NCI-H1417 (cell line): ENCODE results near the gene UTRN.
A peak's percentile ranks its signal among the peaks of the same experiment; 100 is the strongest.

Source experiments
- DNase-seq, 3 experiments: peaks; one replicate each; lab custom pipeline; 2025; lab: John Stamatoyannopoulos, UW

UTRN gene

DNA sequence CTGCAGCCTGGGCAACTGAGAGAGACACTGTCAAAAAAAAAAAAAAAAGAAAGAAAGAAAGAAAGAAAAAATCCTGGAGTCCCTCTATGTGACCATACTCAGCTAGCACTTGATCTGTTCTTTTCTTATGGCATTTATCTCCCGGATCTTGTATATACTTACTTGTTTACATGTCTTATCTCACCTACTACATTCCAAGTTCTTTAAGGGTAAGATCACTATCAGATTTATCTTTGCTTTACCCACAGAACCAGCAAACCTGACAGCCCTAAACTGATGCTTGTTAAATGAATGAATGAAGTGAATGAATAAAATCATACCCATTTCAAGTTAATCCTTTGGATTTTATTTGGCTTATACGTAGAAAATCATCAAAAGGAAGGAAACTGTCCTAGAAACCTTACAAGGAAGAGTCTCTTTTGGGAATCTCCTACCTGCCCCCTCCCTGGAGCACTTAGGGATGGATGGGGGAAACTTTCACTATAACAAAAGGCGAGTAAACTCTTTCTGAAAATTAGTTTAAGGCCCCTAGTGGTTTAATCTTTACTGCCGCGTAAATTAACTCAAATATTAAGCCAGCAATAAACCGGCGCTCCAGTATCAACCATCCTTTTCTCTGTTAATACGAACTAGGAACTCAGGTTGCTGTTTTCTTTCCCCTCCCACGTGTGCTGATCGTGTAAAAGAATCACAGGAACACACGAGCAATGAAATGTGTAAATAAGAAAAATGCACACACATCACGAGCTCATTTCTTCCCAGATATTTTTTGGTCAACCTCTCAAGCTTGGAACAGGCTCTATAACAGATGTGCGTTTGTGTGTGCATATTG lies 1.3 kb upstream of the UTRN start:
- peak in 1 of 3 experiments; percentile 51 for DNase-seq

DNA sequence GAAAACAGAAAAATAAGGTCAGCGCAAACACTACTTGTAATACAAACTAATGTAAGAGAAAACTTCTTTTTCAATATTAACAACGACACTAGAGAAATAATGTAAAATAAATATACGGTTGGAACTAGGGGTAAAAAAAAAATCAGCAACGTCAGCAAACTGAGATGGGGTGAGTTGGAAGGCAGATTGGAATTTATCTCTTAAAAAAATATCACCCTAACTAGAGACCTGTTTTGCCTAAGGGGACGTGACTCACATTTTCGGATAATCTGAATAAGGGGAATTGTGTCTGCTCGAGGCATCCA lies 705 bp upstream of the UTRN start:
- no peak for DNase-seq

DNA sequence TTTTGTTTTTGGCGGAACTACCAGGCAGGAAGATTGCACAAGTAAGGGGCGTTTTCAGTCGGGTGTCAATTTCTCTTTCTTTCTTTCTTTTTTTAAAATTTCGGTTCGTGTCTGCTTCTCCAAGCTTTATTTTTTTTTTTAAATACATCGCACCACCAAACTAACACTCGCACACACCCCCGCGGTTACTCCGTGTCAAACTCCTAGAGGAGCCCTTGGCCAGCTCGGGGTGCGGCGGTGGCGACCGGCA lies 338 bp downstream of the UTRN start:
- peak in 1 of 3 experiments; percentile 63 for DNase-seq

DNA sequence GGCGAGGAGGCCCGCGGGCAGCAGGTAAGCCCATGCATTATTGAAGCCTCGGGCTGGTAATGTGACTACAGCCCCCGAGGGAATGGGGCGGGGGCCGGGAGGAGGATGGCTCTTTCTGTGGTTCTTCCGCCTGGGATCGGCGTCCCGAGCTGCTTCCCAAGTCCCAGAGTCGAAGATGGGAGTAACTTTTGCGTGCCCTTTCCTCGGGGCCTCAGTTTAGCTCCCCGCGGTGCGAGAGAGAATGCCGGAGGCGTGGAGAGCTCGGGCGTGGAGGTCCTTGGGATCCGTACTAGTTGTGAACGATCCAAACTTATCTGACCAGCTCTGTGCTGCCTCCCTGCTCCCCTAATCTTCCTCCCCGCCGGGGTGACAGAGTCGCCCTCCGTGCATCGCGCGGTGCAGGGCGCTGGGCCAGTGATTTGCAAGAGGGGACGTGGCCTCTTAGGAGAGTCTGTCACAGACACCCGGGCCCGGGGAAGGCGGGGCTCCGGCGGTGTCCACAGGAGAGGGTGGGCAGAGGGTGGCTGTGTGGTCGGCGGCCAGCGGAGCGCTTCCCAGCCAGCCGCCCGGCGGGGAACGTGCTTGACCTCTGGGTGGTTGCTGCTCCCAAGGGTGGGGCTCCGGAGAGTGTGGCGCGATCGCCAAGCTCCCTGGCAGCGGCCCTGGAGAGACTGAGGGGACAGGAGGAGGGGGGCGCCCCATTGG lies 815 bp downstream of the UTRN start:
- peak; percentile 28 to 61 (median 57) for DNase-seq

DNA sequence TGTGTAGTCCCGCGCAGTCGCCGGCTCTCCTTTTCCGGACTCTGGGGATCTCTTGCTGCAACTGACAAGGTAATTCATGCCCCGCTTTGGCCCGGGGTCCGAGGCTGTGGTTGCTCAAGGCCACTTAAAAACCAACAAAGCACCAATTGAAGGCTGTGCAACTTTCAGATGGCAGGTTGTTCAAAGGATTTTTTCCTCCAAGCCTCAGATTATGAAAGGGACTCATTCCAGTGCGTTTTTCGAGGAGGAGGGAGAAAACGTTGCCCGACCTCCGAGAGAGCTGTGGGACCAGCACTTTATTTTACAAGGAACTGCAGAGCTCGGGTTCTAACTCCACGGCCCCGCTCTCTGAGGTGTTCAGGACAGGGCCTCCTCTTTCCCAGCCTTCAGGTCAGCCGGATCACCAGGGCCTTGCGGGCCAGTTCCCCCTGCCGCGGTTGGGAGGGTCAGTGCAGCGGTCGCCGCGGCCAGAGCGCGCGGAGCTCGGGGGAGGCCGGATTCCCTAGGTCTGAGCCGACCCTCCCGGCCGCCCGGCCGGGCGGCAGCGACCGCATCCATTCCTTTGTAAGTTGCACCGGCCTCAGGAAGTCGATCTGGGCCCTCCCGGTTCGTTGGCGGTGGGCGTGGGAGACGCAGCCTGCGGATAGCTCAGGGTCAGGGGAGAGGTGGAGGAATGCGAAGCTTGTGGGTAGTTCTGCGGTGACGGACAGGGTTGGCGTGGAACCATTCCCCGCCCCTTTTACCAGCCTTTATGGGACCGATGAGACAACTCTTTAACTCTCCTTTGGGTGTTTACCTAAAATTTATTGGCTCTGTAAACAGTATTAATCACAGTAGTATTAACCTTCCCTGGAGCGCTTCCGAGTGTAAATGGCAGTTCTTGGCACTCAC lies 1.6 kb downstream of the UTRN start:
- DNase-seq: peak in 2 of 3 experiments; percentile 48 to 53

DNA sequence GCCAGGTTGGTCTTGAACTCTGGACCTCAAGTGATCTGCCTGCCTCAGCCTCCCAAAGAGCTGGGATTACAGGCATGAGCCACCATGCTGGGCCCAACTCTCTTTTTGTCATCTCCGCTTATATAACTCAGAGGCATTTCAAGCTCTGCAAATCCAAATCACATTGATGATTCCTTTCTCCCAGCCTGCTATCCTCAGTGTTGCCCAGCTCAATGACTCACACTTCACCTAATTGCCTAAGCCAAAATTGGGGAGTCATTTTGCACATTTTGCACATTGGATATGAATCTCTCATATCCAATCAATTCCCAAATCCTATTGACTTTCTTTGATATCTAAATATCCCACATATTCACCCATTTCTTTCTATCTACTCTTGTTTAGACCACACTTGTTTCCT lies 3.9 kb downstream of the UTRN start:
- no peak for DNase-seq

DNA sequence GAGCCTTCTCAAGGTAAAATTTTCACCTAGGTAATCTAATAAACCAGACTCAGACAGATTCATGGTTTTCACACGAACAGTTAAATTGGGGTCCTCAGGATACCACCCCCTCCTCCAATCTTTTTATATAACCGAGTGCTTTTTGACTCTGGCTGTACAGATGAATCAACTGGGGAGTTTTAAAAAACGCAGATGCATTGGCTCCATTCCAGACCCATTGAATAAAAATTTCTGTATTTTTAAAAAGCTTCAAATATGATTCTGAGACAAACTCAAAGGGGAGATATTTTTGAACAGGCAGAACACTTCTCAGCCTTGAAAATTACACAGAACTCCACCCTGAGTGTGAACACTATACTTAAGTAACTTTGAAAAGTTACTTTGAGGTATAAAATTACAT lies 7.2 kb downstream of the UTRN start:
- no peak for DNase-seq

DNA sequence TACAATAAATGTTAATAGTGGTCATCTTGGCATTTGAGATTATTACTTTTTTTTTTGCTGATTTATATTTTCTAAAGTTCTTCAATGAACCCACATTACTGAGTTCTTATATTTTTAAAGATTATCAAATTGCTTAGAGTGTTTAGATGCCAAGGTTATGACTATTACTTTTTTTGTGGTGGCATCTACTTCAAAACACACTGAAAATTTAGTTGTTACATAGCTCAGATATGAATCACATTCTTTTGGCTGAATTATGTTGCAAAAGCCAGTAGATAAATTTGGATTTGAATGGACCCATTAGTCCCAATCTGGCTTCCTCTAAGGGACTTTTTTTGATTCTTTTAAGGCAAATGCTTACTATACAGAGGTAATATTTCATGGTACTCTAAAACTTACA lies 8.9 kb downstream of the UTRN start:
- DNase-seq: no peak

DNA sequence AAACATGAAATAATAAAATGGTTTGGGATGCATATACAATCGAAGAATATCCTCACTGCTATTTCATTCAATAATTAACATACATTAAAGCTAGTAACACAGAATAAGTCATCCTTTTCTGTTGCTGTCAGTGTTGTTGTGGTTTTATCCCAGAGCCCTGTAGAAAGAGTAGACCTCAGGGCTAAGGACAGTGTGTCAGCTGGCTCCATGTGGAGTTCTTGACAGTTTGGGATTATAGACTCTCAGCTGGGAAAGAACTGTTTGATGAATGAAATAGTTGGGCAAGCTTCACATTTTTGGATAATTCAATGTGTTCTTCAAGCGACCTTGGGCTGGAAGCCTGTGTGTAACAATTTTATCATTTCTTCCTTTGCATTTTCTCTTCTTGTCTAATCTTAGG lies 10.1 kb downstream of the UTRN start:
- no peak for DNase-seq

DNA sequence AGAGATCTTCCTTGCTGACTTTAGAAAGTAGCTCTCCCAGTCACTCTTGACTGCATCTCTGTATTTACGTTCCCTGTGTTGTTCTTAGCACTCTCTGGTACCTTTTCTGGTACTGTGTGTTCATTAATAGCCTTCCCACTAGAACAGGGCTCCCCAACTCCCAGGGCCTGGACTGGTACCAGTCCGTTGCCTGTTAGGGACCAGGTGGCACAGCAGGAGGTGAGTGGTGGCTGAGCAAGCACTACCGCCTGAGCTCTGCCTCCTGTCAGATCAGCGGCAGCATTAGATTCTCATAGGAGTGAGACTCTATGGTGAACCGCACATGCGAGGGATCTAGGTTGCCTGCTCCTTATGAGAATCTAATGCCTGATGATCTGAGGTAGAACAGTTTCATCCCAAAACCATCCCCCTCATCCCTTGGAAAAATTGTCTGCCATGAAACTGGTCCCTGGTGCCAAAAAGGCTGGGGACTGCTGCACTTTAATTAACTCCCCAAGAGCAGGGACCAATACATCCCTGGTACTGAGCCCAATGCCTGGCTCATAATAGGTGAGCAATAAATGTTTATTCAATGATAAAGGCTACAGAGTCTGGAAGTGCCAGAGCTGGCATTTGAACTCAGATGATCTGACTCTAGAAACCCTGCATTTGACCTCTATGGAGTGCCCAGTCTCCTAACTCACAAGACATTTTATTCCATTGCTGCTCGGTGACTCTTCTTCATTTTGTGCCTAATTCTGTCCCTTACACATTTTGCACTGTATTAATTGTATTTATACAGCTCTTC lies 11.0 kb downstream of the UTRN start:
- DNase-seq: no peak

DNA sequence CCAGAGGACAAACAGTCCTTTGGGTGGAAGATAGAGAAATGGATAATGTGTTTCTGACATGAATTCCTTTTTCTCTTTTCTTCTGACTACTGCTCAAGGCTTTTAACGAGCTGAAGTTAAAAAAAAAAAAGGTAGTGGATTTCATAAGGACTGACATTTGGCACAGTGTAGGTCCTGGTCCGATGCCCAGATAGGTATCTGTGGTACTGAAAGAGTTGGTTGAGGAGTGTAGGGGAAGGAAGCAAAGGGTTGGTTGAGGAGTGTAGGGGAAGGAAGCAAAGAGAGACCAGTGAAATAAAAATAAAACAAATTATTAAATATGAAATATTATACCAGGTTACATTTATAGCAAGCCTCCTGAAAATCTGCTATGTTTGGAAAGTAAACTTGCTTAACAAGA lies 11.8 kb downstream of the UTRN start:
- DNase-seq: no peak

DNA sequence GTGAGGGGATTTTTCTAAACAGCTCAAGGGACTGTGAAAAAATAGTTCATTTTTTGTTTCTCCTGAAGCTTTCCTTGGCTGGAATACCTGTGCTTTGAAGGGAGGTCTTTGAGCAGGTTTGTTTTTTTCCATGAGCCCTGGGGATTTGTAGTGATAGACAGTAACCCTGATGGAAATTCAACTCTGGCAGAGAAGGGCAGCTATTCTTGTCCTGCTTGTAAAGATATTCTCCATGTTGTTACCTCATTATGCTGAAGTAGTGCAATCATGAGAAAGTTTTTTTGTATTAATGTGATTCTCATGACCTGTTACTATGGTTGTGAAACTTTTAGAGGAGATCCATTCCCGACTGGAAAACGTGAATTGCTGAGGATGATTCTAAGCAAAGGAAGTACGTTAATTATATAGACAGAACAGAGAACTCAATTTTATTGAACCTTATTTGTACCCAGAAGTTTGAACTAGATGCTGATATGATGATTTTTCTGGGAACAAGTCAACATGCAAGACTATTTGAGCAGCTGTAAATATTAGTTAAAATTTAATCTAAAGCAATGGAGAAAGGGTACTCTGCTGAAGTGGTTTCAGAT lies 12.5 kb downstream of the UTRN start:
- DNase-seq: no peak

DNA sequence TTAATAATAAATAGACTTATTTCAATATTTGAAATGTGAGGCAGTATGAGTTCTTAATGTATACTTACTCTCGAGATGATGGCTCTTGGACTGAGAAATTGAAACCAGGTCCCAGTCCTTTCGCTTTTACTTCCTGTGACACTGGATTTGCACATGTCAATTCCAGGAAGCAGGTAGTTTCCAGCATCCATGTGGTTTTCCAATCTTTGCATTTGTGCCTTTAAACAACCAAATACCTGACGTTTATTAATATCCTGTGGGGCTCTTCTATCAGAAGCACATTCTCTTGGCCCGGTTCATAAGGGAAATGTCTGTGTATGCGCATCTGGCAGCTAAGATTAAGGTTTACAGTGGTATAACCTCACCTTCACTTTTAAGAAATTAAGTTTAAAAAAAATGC lies 13.1 kb downstream of the UTRN start:
- DNase-seq: no peak

DNA sequence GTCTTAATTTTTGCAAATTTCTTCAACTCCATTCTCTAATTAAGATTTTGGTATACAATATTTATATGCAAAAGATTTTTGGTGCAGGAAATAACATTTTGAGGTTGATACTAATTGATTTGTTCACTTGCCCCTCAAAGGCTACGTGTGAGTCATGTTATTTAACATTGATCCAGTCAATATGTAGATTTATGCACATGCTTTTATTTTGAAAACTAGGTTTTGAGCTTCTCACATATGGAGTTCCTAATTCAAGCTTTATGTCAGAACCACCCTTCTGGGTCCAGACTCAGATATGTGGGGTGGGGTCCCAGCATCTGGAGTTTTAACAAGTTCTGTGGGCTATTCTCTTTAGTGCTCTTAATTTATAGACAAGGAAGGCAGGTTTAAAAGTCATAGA lies 13.8 kb downstream of the UTRN start:
- no peak for DNase-seq

DNA sequence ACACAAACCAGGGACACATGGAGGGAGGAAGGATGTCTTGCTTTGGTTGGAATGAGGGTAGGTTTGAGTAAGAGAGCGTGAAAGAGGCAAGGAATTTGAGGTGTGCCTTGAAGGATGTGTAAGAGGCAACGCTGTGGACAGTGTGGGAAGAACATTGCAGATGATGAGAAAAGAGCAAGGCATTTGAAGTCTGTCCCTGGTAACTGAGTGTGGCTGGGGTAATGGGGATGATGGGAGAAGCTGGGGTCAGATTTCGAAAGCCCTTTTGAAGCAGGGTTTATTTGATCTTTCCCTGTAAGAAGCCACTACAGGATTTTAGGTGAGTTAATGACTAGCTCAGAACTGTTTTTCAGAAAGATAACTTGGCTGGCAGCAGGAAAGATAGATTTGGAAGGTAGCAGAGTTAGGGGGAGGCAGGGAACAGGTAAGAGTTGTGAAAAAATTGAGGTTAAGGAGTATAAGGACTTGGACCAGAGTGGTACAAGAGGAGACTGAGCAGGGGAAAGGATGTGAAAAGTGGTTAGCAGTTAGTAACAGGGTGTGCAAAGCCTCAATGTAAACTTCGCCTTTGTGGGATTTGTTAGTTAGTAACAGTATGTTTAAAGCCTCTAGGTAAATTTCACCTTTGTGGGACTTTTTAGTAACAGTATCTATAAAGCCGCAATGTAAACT lies 17.7 kb downstream of the UTRN start:
- DNase-seq: peak in 1 of 3 experiments; percentile 6

DNA sequence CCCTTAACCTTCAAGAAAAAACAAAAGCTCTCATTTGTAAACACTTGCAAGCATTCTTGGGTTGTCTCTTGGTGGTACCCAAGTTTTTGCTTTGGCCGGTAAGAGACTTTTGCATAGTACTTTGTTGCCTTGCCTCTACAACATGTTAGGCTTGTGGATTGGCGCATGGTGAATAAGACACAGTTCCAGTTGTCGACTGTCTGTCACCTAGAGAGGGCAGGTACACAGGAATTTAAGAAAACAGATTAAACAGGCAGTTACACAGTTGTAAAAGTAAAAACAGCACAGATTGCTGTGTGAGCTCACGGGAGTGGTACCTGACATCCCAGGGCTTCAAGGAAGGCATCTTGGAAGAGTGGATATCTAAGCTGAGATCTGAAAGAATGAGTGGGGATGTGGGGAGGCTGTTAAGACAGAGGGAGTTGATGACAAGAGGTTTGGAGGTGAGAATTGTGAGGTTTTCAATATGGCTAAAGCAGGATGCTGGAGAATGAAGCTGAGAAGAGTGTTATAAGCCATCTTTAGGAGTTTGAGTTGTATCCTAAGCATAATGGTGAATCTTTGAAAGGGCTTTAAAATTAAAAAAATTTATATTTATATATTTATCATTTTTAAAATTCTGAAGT lies 19.2 kb downstream of the UTRN start:
- DNase-seq: no peak

DNA sequence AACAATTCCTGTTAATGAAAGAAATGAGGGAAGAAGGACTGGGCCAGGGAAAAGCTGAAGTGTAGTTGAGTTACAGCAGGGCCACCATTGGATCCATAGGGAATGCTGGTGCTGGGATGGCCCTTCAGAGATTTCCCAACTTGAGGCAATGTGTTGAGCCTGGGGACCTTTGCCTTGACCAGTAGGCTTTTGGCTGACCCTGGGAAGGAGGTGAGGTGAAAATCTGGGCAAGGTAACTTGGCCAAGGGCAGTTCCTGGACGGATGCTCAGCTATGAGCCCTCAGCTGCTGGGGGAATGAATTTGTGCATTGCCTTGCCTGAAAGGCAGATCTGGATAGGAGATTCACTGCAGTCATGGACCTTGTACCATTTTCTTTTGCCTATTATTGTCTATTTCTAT lies 20.4 kb downstream of the UTRN start:
- DNase-seq: no peak

DNA sequence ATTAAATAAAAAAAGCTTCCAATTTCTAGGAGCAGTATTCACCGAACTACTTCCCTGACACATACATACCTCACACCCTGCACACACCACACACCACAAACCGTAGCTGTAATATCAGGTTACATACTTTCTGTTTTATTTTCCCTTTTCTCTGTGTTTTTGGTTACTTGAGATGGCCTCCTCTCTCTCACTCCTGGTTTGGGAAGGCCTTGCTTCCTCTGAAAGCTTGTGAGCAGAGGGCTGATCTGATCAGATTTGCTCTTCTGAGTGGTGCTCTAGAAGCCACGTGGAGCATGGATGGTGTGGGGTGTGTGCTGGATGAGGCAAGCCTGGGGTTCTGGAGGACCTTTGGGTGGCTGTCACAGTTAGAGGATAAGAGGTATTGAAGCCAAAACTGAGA lies 20.9 kb downstream of the UTRN start:
- DNase-seq: no peak

DNA sequence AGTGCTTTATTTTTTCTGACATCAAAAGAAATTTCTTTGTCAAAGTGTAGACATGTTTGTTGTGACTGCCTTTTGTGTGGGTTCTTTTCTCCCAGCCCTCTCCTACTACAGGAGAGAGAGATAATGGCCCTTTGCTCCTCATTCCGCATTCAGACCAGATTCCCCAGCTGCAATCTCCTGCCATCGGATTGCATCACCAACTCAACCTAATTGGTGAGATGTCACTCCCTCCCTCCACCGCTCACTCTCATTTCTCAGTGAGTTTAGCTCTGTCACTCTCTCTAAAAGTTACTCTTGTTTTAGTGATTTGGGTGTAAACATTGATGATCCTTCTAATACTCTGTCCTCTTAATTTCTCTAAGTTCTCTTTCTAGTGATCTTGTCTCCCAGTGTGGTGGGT lies 22.7 kb downstream of the UTRN start:
- no peak for DNase-seq

DNA sequence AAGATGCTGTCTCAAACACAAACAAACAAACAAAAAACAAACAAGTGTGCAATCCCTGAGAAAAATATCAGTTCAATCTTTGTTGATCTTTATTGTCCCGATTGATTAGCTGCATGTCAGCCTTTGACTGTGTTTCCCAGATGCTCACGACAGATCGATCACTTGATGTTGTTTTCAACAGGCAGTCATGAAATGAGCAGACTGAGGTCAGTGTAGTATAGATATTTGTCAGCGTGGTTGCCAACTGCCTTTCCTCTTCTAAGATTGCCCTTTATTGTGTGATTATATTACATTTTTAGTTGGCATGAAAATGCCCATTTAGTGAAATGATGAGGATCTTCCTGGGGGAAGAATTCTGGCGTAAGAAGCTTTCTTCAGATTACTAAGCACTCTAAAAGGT lies 25.6 kb downstream of the UTRN start:
- DNase-seq: no peak

DNA sequence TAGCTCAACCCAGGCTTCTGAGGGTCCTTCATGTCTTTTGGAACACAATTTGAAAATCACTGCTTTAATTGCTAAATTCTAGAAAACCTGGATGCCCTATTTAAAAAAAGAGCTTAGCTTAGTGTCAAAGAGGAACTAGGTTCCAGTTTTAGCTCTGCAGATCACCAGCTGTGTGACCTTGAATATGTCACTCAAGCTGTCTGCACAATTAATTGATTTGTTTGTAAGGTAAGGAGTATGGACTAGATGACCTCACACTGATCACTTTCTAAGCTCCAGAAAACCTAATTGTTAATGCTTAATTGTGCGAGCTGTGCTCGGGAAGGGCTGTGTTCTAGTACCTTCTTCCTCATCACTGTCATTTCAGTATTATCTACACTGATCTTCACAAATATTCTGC lies 26.2 kb downstream of the UTRN start:
- no peak for DNase-seq
